ENCODE measurements around the gene MSGN1.

DNA sequence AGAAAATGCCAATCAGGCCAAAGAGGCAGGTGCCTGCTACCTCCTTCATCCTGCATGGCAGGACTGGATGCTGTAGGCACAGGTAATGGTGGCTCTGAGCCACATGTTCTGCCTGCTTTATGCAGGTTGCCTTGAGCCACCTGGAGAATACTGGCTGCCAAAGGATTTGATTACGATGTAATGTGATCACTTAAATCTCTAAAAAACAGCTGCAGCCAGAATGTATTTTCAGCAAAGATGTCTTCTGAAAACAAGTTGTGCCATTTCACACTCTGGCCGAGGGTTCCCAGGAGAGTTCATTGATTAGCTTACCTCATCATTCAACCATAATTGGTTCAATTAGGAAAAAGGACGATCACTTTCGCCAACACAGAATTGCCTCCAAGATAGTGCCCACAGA, 17.9 kb upstream of the MSGN1 start:
- TF ChIP-seq EZH2 (IDR thresholded peaks at IDR 0.05), result no peak
- no peak for TF ChIP-seq POLR2AphosphoS5 (IDR thresholded peaks at IDR 0.05; ENCODE audit: borderline replicate concordance, low read depth, low read length)

Data from SK-N-MC (cell line).